Suprapubic skin (tissue), 4 donors: ENCODE data around the gene TMCC2. TPM values are rescaled to one million over a fixed set of nuclear protein-coding genes. Genes with fewer than 3 reads are reported as not detected.
A peak's percentile ranks its signal among the peaks of the same experiment; 100 is the strongest.

Experiments
- DNase-seq, 2 donors: peaks; one replicate each; pipeline ENCODE4 v3.0.0-alpha.2; 2019; ENCODE audit warnings: low spot score in 2 of 2
- H3K27ac ChIP-seq: fragments of 200-600 bp; sonication (generic); one replicate; pipeline ENCODE4 v1.5.1; 2019
- H3K27me3 ChIP-seq: fragments of 200-600 bp; sonication (generic); one replicate; pipeline ENCODE4 v1.5.1; 2019
- H3K36me3 ChIP-seq: fragments of 200-600 bp; sonication (generic); one replicate; pipeline ENCODE4 v1.5.1; 2019
- H3K4me1 ChIP-seq: fragments of 200-600 bp; sonication (generic); one replicate; pipeline ENCODE4 v1.5.1; 2019
- H3K4me3 ChIP-seq: fragments of 200-600 bp; sonication (generic); one replicate; pipeline ENCODE4 v1.5.1; 2019; ENCODE audit warnings: mild to moderate bottlenecking
- H3K9me3 ChIP-seq: fragments of 200-600 bp; sonication (generic); one replicate; pipeline ENCODE4 v1.5.1; 2019
- CTCF ChIP-seq, 2 donors: fragments of 200-600 bp in 1 of 2; fragments of 450-650 bp in 1 of 2; sonication (generic) in 1 of 2; IDR thresholded peaks; one replicate each; pipeline ENCODE4 v1.5.1; 2016 to 2019; ENCODE audit warnings: antibody characterized with exemption in 2 of 2, mild to moderate bottlenecking in 1 of 2, moderate library complexity in 1 of 2
- EP300 ChIP-seq: sonication (generic); formaldehyde crosslinking; IDR thresholded peaks from one replicate; pipeline ENCODE4 v1.6.1; 2017; ENCODE audit warnings: antibody characterized with exemption
- POLR2A ChIP-seq, 2 donors: fragments of 450-650 bp; IDR thresholded peaks; one replicate each; pipeline ENCODE4 v1.6.1; 2017; ENCODE audit warnings: antibody characterized with exemption in 2 of 2, mild to moderate bottlenecking in 2 of 2, moderate library complexity in 2 of 2
- POLR2AphosphoS5 ChIP-seq, 3 donors: sonication (generic); formaldehyde crosslinking; IDR thresholded peaks; one replicate each; pipeline ENCODE4 v1.6.1; 2017; ENCODE audit warnings: antibody characterized with exemption in 3 of 3
- WGBS: methylation state at CpG from one replicate; pipeline ENCODE4 v1.1.5; 2018; 5-methylcytosine and 5-hydroxymethylcytosine counted together
- total RNA-seq, 4 donors: library from RNA; depleted of rRNA; stranded (reverse); fragments of >200 nt; gene quantifications; one replicate each; pipeline ENCODE4 v1.1.0, GENCODE V29; 2016

TMCC2 gene
- total RNA-seq, 4 donors from 2014 or later: 3.1 to 4.3 (median 4.1) TPM

GRCh38 chr1:205235951-205236350 lies 8.2 kb downstream of the TMCC2 start:
- Histone ChIP-seq H3K9me3 (no peaks in the 10 kb centered on the region), H3K4me1 (no peaks in the 10 kb centered on the region), H3K4me3 (no peak overlapping the region), H3K27ac (no peak overlapping the region), H3K36me3 (no peaks in the 10 kb centered on the region), H3K27me3 (no peaks in the 10 kb centered on the region)
- WGBS: 83% methylated on average over 6 of the region's 6 CpGs
- no peak for TF ChIP-seq CTCF (IDR thresholded peaks at IDR 0.05)
- no peak for TF ChIP-seq EP300
- TF ChIP-seq POLR2A (IDR thresholded peaks at IDR 0.05): no peak
- TF ChIP-seq POLR2AphosphoS5 (IDR thresholded peaks at IDR 0.05): no peak
- DNase-seq: no peak

- Histone ChIP-seq H3K9me3 (no peaks in the 10 kb centered on the region), H3K27me3 (no peaks in the 10 kb centered on the region), H3K27ac (no peak overlapping the region), H3K4me1 (no peaks in the 10 kb centered on the region), H3K4me3 (no peak overlapping the region), H3K36me3 (peaks cover under 1% of the 10 kb centered on the region)
- 94% methylated on average over 8 of the region's 8 CpGs for WGBS
- no peak for DNase-seq
- TF ChIP-seq EP300 (no peak), POLR2AphosphoS5 (IDR thresholded peaks at IDR 0.05) (no peak), POLR2A (IDR thresholded peaks at IDR 0.05) (no peak), CTCF (IDR thresholded peaks at IDR 0.05) (no peak)
Observed at GRCh38 chr1:205236526-205236925, 8.8 kb downstream of the TMCC2 start.

GRCh38 chr1:205236951-205237475 lies 9.3 kb downstream of the TMCC2 start:
- DNase-seq: no peak
- Histone ChIP-seq H3K4me1 (no peaks in the 10 kb centered on the region), H3K27ac (no peak overlapping the region), H3K9me3 (no peaks in the 10 kb centered on the region), H3K4me3 (no peak overlapping the region), H3K27me3 (no peaks in the 10 kb centered on the region), H3K36me3 (peaks cover 4% of the 10 kb centered on the region)
- no peak for TF ChIP-seq EP300
- TF ChIP-seq CTCF (IDR thresholded peaks at IDR 0.05): no peak
- TF ChIP-seq POLR2AphosphoS5 (IDR thresholded peaks at IDR 0.05): no peak
- no peak for TF ChIP-seq POLR2A (IDR thresholded peaks at IDR 0.05)
- 76% methylated on average over 4 of the region's 4 CpGs for WGBS

- H3K4me3 ChIP-seq: no peak overlapping the region
- no peak overlapping the region for H3K27ac ChIP-seq
- H3K9me3 ChIP-seq: no peaks in the 10 kb centered on the region
- H3K4me1 ChIP-seq: no peaks in the 10 kb centered on the region
- 76% methylated on average over 12 of the region's 12 CpGs for WGBS
- H3K36me3 ChIP-seq: peaks cover 4% of the 10 kb centered on the region
- TF ChIP-seq EP300 (no peak), CTCF (IDR thresholded peaks at IDR 0.05) (no peak), POLR2AphosphoS5 (IDR thresholded peaks at IDR 0.05) (no peak), POLR2A (IDR thresholded peaks at IDR 0.05) (no peak)
- no peaks in the 10 kb centered on the region for H3K27me3 ChIP-seq
- DNase-seq: no peak
Observed at GRCh38 chr1:205237526-205238484, 10.1 kb downstream of the TMCC2 start.

GRCh38 chr1:205239078-205239477 lies 11.3 kb downstream of the TMCC2 start:
- Histone ChIP-seq H3K27me3 (no peaks in the 10 kb centered on the region), H3K27ac (no peak overlapping the region), H3K36me3 (peaks cover 4% of the 10 kb centered on the region), H3K9me3 (no peaks in the 10 kb centered on the region), H3K4me1 (no peaks in the 10 kb centered on the region), H3K4me3 (no peak overlapping the region)
- DNase-seq: peak in 1 of 2 donors; percentile 57
- TF ChIP-seq CTCF (IDR thresholded peaks at IDR 0.05): no peak
- TF ChIP-seq POLR2AphosphoS5 (IDR thresholded peaks at IDR 0.05): no peak
- TF ChIP-seq POLR2A (IDR thresholded peaks at IDR 0.05): no peak
- TF ChIP-seq EP300: no peak
- 65% methylated on average over 3 of the region's 3 CpGs for WGBS
